ENCODE measurements around the gene ATP8B4. TPM values are rescaled to one million over a fixed set of nuclear protein-coding genes. Genes with fewer than 3 reads are reported as not detected.

The ATP8B4 gene
- total and polyA plus RNA-seq, 4 donors: 3.6 to 37.1 (median 6.3) TPM

- H3K27me3 ChIP-seq (ENCODE audit: control insufficient read depth, insufficient read depth, low read length): no peaks in the 10 kb centered on the region
- H3K4me1 ChIP-seq (ENCODE audit: control insufficient read depth, insufficient read depth, low read length): peaks cover 6% of the 10 kb centered on the region
- no peak overlapping the region for H3K4me3 ChIP-seq (ENCODE audit: low read depth, low read length)
- peaks cover 4% of the 10 kb centered on the region for H3K9me3 ChIP-seq (ENCODE audit: control insufficient read depth, insufficient read depth, low read length)
- no peak overlapping the region for H3K27ac ChIP-seq (ENCODE audit: low read depth, low read length)
- WGBS (ENCODE audit: insufficient coverage): 34% methylated on average over 11 of the region's 13 CpGs
- DNase-seq (ENCODE audit: low read depth in 4 of 6, low spot score in 6 of 6): peak in 5 of 6 donors; percentile 18 to 80 (median 23)
- no peaks in the 10 kb centered on the region for H3K36me3 ChIP-seq (ENCODE audit: control insufficient read depth, insufficient read depth, low read length)
Observed at GRCh38 chr15:50003786-50004334, 115.2 kb downstream of the ATP8B4 start.

GRCh38 chr15:49991587-49991986 is 127.4 kb downstream of the ATP8B4 start:
- no peaks in the 10 kb centered on the region for H3K9me3 ChIP-seq (ENCODE audit: control insufficient read depth, insufficient read depth, low read length)
- no peaks in the 10 kb centered on the region for H3K27me3 ChIP-seq (ENCODE audit: control insufficient read depth, insufficient read depth, low read length)
- no peaks in the 10 kb centered on the region for H3K4me1 ChIP-seq (ENCODE audit: control insufficient read depth, insufficient read depth, low read length)
- DNase-seq (ENCODE audit: low read depth in 4 of 6, low spot score in 6 of 6): no peak
- H3K4me3 ChIP-seq (ENCODE audit: low read depth, low read length): no peak overlapping the region
- WGBS (ENCODE audit: insufficient coverage): no CpG with 5 or more reads among the region's 2 CpGs
- no peak overlapping the region for H3K27ac ChIP-seq (ENCODE audit: low read depth, low read length)
- no peaks in the 10 kb centered on the region for H3K36me3 ChIP-seq (ENCODE audit: control insufficient read depth, insufficient read depth, low read length)

- Histone ChIP-seq H3K27me3 (ENCODE audit: control insufficient read depth, insufficient read depth, low read length) (no peaks in the 10 kb centered on the region), H3K9me3 (ENCODE audit: control insufficient read depth, insufficient read depth, low read length) (no peaks in the 10 kb centered on the region), H3K27ac (ENCODE audit: low read depth, low read length) (no peak overlapping the region), H3K36me3 (ENCODE audit: control insufficient read depth, insufficient read depth, low read length) (no peaks in the 10 kb centered on the region), H3K4me3 (ENCODE audit: low read depth, low read length) (no peak overlapping the region), H3K4me1 (ENCODE audit: control insufficient read depth, insufficient read depth, low read length) (no peaks in the 10 kb centered on the region)
- DNase-seq (ENCODE audit: low read depth in 4 of 6, low spot score in 6 of 6): no peak
- WGBS (ENCODE audit: insufficient coverage): 100% methylated on average over 1 of the region's 6 CpGs
Observed at GRCh38 chr15:49990835-49991545, 128.0 kb downstream of the ATP8B4 start.

- no peak overlapping the region for H3K4me3 ChIP-seq (ENCODE audit: low read depth, low read length)
- WGBS (ENCODE audit: insufficient coverage): 25% methylated on average over 2 of the region's 3 CpGs
- DNase-seq (ENCODE audit: low read depth in 4 of 6, low spot score in 6 of 6): no peak
- no peaks in the 10 kb centered on the region for H3K36me3 ChIP-seq (ENCODE audit: control insufficient read depth, insufficient read depth, low read length)
- H3K27ac ChIP-seq (ENCODE audit: low read depth, low read length): no peak overlapping the region
- H3K27me3 ChIP-seq (ENCODE audit: control insufficient read depth, insufficient read depth, low read length): no peaks in the 10 kb centered on the region
- H3K4me1 ChIP-seq (ENCODE audit: control insufficient read depth, insufficient read depth, low read length): no peaks in the 10 kb centered on the region
- no peaks in the 10 kb centered on the region for H3K9me3 ChIP-seq (ENCODE audit: control insufficient read depth, insufficient read depth, low read length)
Observed at GRCh38 chr15:49989498-49989897, 129.5 kb downstream of the ATP8B4 start.

GRCh38 chr15:49988766-49989165 is 130.3 kb downstream of the ATP8B4 start:
- no CpG with 5 or more reads among the region's 2 CpGs for WGBS (ENCODE audit: insufficient coverage)
- Histone ChIP-seq H3K9me3 (ENCODE audit: control insufficient read depth, insufficient read depth, low read length) (no peaks in the 10 kb centered on the region), H3K4me3 (ENCODE audit: low read depth, low read length) (no peak overlapping the region), H3K4me1 (ENCODE audit: control insufficient read depth, insufficient read depth, low read length) (no peaks in the 10 kb centered on the region), H3K27me3 (ENCODE audit: control insufficient read depth, insufficient read depth, low read length) (no peaks in the 10 kb centered on the region), H3K27ac (ENCODE audit: low read depth, low read length) (no peak overlapping the region), H3K36me3 (ENCODE audit: control insufficient read depth, insufficient read depth, low read length) (no peaks in the 10 kb centered on the region)
- no peak for DNase-seq (ENCODE audit: low read depth in 4 of 6, low spot score in 6 of 6)

- H3K9me3 ChIP-seq (ENCODE audit: control insufficient read depth, insufficient read depth, low read length): no peaks in the 10 kb centered on the region
- no CpG with 5 or more reads among the region's 3 CpGs for WGBS (ENCODE audit: insufficient coverage)
- no peaks in the 10 kb centered on the region for H3K36me3 ChIP-seq (ENCODE audit: control insufficient read depth, insufficient read depth, low read length)
- no peak for DNase-seq (ENCODE audit: low read depth in 4 of 6, low spot score in 6 of 6)
- H3K4me3 ChIP-seq (ENCODE audit: low read depth, low read length): no peak overlapping the region
- no peak overlapping the region for H3K27ac ChIP-seq (ENCODE audit: low read depth, low read length)
- H3K4me1 ChIP-seq (ENCODE audit: control insufficient read depth, insufficient read depth, low read length): no peaks in the 10 kb centered on the region
- no peaks in the 10 kb centered on the region for H3K27me3 ChIP-seq (ENCODE audit: control insufficient read depth, insufficient read depth, low read length)
Observed at GRCh38 chr15:49987896-49988295, 131.1 kb downstream of the ATP8B4 start.

- H3K27me3 ChIP-seq (ENCODE audit: control insufficient read depth, insufficient read depth, low read length): no peaks in the 10 kb centered on the region
- H3K4me3 ChIP-seq (ENCODE audit: low read depth, low read length): no peak overlapping the region
- H3K9me3 ChIP-seq (ENCODE audit: control insufficient read depth, insufficient read depth, low read length): no peaks in the 10 kb centered on the region
- H3K27ac ChIP-seq (ENCODE audit: low read depth, low read length): no peak overlapping the region
- no peaks in the 10 kb centered on the region for H3K36me3 ChIP-seq (ENCODE audit: control insufficient read depth, insufficient read depth, low read length)
- WGBS (ENCODE audit: insufficient coverage): 70% methylated on average over 3 of the region's 3 CpGs
- H3K4me1 ChIP-seq (ENCODE audit: control insufficient read depth, insufficient read depth, low read length): no peaks in the 10 kb centered on the region
- DNase-seq (ENCODE audit: low read depth in 4 of 6, low spot score in 6 of 6): no peak
Observed at GRCh38 chr15:49987198-49987785, 131.7 kb downstream of the ATP8B4 start.

GRCh38 chr15:49986326-49986725 is 132.7 kb downstream of the ATP8B4 start:
- no peak overlapping the region for H3K4me3 ChIP-seq (ENCODE audit: low read depth, low read length)
- no peaks in the 10 kb centered on the region for H3K36me3 ChIP-seq (ENCODE audit: control insufficient read depth, insufficient read depth, low read length)
- H3K27me3 ChIP-seq (ENCODE audit: control insufficient read depth, insufficient read depth, low read length): no peaks in the 10 kb centered on the region
- no peak overlapping the region for H3K27ac ChIP-seq (ENCODE audit: low read depth, low read length)
- no CpG with 5 or more reads among the region's 3 CpGs for WGBS (ENCODE audit: insufficient coverage)
- no peaks in the 10 kb centered on the region for H3K4me1 ChIP-seq (ENCODE audit: control insufficient read depth, insufficient read depth, low read length)
- H3K9me3 ChIP-seq (ENCODE audit: control insufficient read depth, insufficient read depth, low read length): no peaks in the 10 kb centered on the region
- no peak for DNase-seq (ENCODE audit: low read depth in 4 of 6, low spot score in 6 of 6)

- H3K27me3 ChIP-seq (ENCODE audit: control insufficient read depth, insufficient read depth, low read length): no peaks in the 10 kb centered on the region
- H3K27ac ChIP-seq (ENCODE audit: low read depth, low read length): no peak overlapping the region
- 83% methylated on average over 3 of the region's 4 CpGs for WGBS (ENCODE audit: insufficient coverage)
- no peaks in the 10 kb centered on the region for H3K36me3 ChIP-seq (ENCODE audit: control insufficient read depth, insufficient read depth, low read length)
- no peak for DNase-seq (ENCODE audit: low read depth in 4 of 6, low spot score in 6 of 6)
- H3K4me3 ChIP-seq (ENCODE audit: low read depth, low read length): no peak overlapping the region
- H3K4me1 ChIP-seq (ENCODE audit: control insufficient read depth, insufficient read depth, low read length): no peaks in the 10 kb centered on the region
- no peaks in the 10 kb centered on the region for H3K9me3 ChIP-seq (ENCODE audit: control insufficient read depth, insufficient read depth, low read length)
Observed at GRCh38 chr15:49985463-49985862, 133.6 kb downstream of the ATP8B4 start.

GRCh38 chr15:49984436-49984835 is 134.6 kb downstream of the ATP8B4 start:
- no peaks in the 10 kb centered on the region for H3K9me3 ChIP-seq (ENCODE audit: control insufficient read depth, insufficient read depth, low read length)
- no peak for DNase-seq (ENCODE audit: low read depth in 4 of 6, low spot score in 6 of 6)
- H3K4me1 ChIP-seq (ENCODE audit: control insufficient read depth, insufficient read depth, low read length): no peaks in the 10 kb centered on the region
- H3K27ac ChIP-seq (ENCODE audit: low read depth, low read length): no peak overlapping the region
- WGBS (ENCODE audit: insufficient coverage): no CpG with 5 or more reads among the region's 2 CpGs
- H3K36me3 ChIP-seq (ENCODE audit: control insufficient read depth, insufficient read depth, low read length): no peaks in the 10 kb centered on the region
- H3K4me3 ChIP-seq (ENCODE audit: low read depth, low read length): no peak overlapping the region
- no peaks in the 10 kb centered on the region for H3K27me3 ChIP-seq (ENCODE audit: control insufficient read depth, insufficient read depth, low read length)

Measured in spinal cord (tissue), 10 donors.